ENCODE data around the gene TMEM53. TPM values are rescaled to one million over a fixed set of nuclear protein-coding genes. Genes with fewer than 3 reads are reported as not detected.

Gene TMEM53
- total RNA-seq, 1 experiment from 2014 or later, result 3.3 TPM

DNA sequence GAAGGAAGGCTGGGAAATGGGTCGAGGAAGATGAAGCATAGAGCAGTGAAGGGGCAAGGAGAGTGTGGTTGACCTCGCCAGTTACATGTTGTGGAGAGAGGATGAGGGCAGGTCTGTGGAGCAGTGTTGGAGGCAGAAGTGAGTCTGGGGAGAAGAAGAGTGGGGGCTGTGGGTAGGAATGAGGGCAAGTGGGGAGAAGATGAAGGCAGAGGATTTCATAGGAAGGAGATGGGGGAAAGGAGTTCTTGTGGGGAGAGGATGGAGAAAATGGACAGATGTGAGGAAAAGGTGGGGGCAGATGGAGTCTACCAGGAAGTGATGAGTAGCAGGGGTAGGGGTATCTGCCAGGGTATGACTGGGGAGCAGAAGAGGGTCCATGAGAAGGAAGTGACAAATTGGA lies 3.8 kb upstream of the TMEM53 start:
- ChIA-PET POLR2A (ENCODE audit: low non-redundant PET) (no interaction called here), CTCF (no interaction called here)
- no TSS peak for BruUV-seq (replicated peaks)
- intact Hi-C loops (cut with micrococcal nuclease; ENCODE audit: unreplicated experiment), result no loop called here
- H3K9me3 ChIP-seq (ENCODE audit: low read depth, low read length, poor library complexity, severe bottlenecking), result no peaks in the 10 kb centered on the region
- H3K27me3 ChIP-seq (replicated peaks; ENCODE audit: insufficient read depth, low read depth, low read length, poor library complexity), result no peaks in the 10 kb centered on the region
- H3K4me3 ChIP-seq (ENCODE audit: low read depth, low read length, poor library complexity, severe bottlenecking), result no peak overlapping the region
- no peak overlapping the region for H3K27ac ChIP-seq (ENCODE audit: low read depth, low read length, poor library complexity, severe bottlenecking)
- peaks cover 5% of the 10 kb centered on the region for H3K4me1 ChIP-seq (ENCODE audit: insufficient read depth, low read length, poor library complexity, severe bottlenecking)
- DNase-seq (ENCODE audit: low spot score), result no peak
- TF ChIP-seq EZH2 (IDR thresholded peaks at IDR 0.05; ENCODE audit: borderline replicate concordance, low read depth, low read length, poor library complexity, severe bottlenecking) (no peak), CTCF (conservative IDR thresholded peaks at IDR 0.05; ENCODE audit: low read depth, low read length) (no peak)
- H3K36me3 ChIP-seq (ENCODE audit: insufficient read depth, low read length, poor library complexity, severe bottlenecking), result no peaks in the 10 kb centered on the region

- intact Hi-C loops (cut with micrococcal nuclease; ENCODE audit: unreplicated experiment), result no loop called here
Observed at GRCh38 chr1:44677201-44677766, 3.0 kb upstream of the TMEM53 start.

GRCh38 chr1:44676484-44677200 lies 2.4 kb upstream of the TMEM53 start:
- Histone ChIP-seq H3K9me3 (ENCODE audit: low read depth, low read length, poor library complexity, severe bottlenecking) (no peaks in the 10 kb centered on the region), H3K4me3 (ENCODE audit: low read depth, low read length, poor library complexity, severe bottlenecking) (no peak overlapping the region), H3K27me3 (replicated peaks; ENCODE audit: insufficient read depth, low read depth, low read length, poor library complexity) (no peaks in the 10 kb centered on the region), H3K27ac (ENCODE audit: low read depth, low read length, poor library complexity, severe bottlenecking) (no peak overlapping the region), H3K36me3 (ENCODE audit: insufficient read depth, low read length, poor library complexity, severe bottlenecking) (no peaks in the 10 kb centered on the region), H3K4me1 (ENCODE audit: insufficient read depth, low read length, poor library complexity, severe bottlenecking) (peaks cover 5% of the 10 kb centered on the region)
- POLR2A ChIA-PET (ENCODE audit: low non-redundant PET), result no interaction called here
- BruUV-seq (replicated peaks), result no TSS peak
- intact Hi-C loops (cut with micrococcal nuclease; ENCODE audit: unreplicated experiment), result no loop called here
- CTCF ChIA-PET, result no interaction called here
- TF ChIP-seq CTCF (conservative IDR thresholded peaks at IDR 0.05; ENCODE audit: low read depth, low read length) (no peak), EZH2 (IDR thresholded peaks at IDR 0.05; ENCODE audit: borderline replicate concordance, low read depth, low read length, poor library complexity, severe bottlenecking) (no peak)
- no peak for DNase-seq (ENCODE audit: low spot score)

More at GRCh38 chr1:44677201-44677766, 3.0 kb upstream of the TMEM53 start:
- H3K27ac ChIP-seq (ENCODE audit: low read depth, low read length, poor library complexity, severe bottlenecking), result no peak overlapping the region
- H3K36me3 ChIP-seq (ENCODE audit: insufficient read depth, low read length, poor library complexity, severe bottlenecking), result no peaks in the 10 kb centered on the region
- TF ChIP-seq EZH2 (IDR thresholded peaks at IDR 0.05; ENCODE audit: borderline replicate concordance, low read depth, low read length, poor library complexity, severe bottlenecking), result no peak
- TF ChIP-seq CTCF (conservative IDR thresholded peaks at IDR 0.05; ENCODE audit: low read depth, low read length), result peak; percentile 70
- no peaks in the 10 kb centered on the region for H3K9me3 ChIP-seq (ENCODE audit: low read depth, low read length, poor library complexity, severe bottlenecking)
- no peaks in the 10 kb centered on the region for H3K27me3 ChIP-seq (replicated peaks; ENCODE audit: insufficient read depth, low read depth, low read length, poor library complexity)
- DNase-seq (ENCODE audit: low spot score), result peak; percentile 57
- POLR2A ChIA-PET (ENCODE audit: low non-redundant PET), result no interaction called here
- CTCF ChIA-PET, result no interaction called here
- no TSS peak for BruUV-seq (replicated peaks)
- H3K4me1 ChIP-seq (ENCODE audit: insufficient read depth, low read length, poor library complexity, severe bottlenecking), result peaks cover 5% of the 10 kb centered on the region
- H3K4me3 ChIP-seq (ENCODE audit: low read depth, low read length, poor library complexity, severe bottlenecking), result no peak overlapping the region
